Activated CD4-positive, alpha-beta T cell treated with anti-CD3 and anti-CD28 coated beads for 36 hours (primary cell): ENCODE results near the gene NDUFAF2. TPM values are rescaled to one million over a fixed set of nuclear protein-coding genes. Genes with fewer than 3 reads are reported as not detected.

Source experiments
- total RNA-seq, 2 experiments: library from RNA; stranded (reverse); gene quantifications; one replicate each; pipeline ENCODE4 v1.2.3, GENCODE V29; 2021

NDUFAF2 gene
- total RNA-seq, 2 experiments from 2014 or later = 39.3 to 46.6 TPM

Other genes with a start within 250 kb of the NDUFAF2 start
- 10 to 100 TPM; 34.2 to 40.3 TPM for gene DEPDC1B, start 245.0 kb upstream of the NDUFAF2 start, total RNA-seq
- gene ELOVL7, start 100.9 kb upstream of the NDUFAF2 start, total RNA-seq = under 1 TPM; 0.69 to 0.85 TPM
- gene ERCC8, start 135 bp upstream of the NDUFAF2 start, total RNA-seq = 10 to 100 TPM in 1 of 2 experiments, 1 to 10 TPM in 1; 9.0 to 12.5 TPM
- 10 to 100 TPM; 73.5 to 84.0 TPM for gene SMIM15, start 217.3 kb downstream of the NDUFAF2 start, total RNA-seq